HFF-Myc (cell line): ENCODE measurements around the gene OR8B12.

Experiments used
- DNase-seq: peaks from one replicate; pipeline ENCODE4 v3.0.0-alpha.2; 2011; ENCODE audit warnings: low read depth; ENCODE audit errors: extremely low read depth
- H3K4me3 ChIP-seq: replicated peaks from 2 replicates; pipeline ENCODE4 v1.5.1; 2011; ENCODE audit warnings: low read depth, mild to moderate bottlenecking, control low read depth, low read length
- CTCF ChIP-seq: IDR thresholded peaks from 2 replicates; pipeline ENCODE4 v1.5.1; 2012; ENCODE audit warnings: mild to moderate bottlenecking, low read depth, low read length, control low read depth; ENCODE audit errors: missing control alignments

Gene OR8B12

DNA sequence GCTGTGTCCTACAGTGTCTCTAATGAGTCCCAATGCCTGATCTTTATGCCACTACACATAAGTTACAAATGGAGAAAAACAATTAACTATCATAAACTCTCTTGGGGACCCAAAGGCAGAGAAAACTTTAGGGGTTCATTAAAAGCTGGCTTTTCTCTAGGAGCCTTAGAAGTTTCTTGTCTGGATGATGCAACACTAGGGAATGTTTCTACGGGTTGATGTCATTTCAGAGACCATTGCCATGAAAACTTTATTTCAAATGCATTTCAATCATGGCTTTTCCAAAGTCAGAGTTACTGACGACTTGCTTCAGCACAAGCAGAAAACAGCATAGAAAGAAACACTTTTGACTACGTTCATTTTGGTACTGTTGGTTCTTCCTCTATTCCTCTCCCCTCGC lies 8.5 kb upstream of the OR8B12 start:
- TF ChIP-seq CTCF, result no peak
- no peak overlapping the region for H3K4me3 ChIP-seq

DNA sequence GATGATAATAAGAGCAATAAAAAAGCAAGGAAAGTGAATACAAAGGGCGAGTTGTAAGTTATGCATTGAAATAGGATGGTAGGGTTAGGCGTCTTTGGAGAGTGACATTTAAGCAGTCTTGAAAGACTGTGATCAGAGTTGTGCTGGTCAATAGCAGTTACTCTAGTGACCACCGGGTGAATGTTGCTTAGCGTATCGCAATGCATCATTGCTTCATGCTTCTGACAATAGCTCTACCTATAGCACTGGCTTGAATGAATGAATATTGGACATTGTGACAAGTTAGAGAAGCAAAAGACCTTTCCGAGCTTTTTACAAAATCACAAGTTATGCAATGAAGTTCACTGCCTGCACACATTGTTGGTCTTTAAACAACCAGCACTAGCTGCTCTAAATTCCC lies 7.7 kb upstream of the OR8B12 start:
- H3K4me3 ChIP-seq, result no peak overlapping the region
- DNase-seq, result no peak
- TF ChIP-seq CTCF, result no peak

More for the DNA sequence above, 8.5 kb upstream of the OR8B12 start:
- no peak for DNase-seq

DNA sequence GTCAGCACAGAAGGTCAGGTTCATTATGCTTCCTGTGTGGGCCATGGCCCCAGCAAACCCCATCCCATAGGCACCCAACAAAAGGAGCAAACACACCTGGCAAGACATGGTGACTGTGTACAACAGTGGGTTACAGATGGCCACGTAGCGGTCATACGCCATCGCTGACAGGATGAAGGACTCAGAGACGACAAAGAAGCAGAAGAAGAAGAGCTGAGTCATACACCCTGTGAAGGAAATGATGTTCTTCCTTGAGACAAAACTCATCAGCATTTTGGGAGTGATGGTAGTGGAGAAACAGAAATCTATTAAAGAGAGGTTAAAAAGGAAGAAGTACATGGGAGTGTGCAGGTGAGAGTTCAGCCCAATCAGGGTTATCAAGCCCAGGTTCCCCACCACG lies 309 bp downstream of the OR8B12 start:
- no peak for DNase-seq

GRCh38 chr11:124541204-124541603 lies 2.2 kb downstream of the OR8B12 start:
- DNase-seq, result no peak
- TF ChIP-seq CTCF, result no peak
- no peak overlapping the region for H3K4me3 ChIP-seq

More for the DNA sequence above, 309 bp downstream of the OR8B12 start:
- H3K4me3 ChIP-seq, result no peak overlapping the region
- no peak for TF ChIP-seq CTCF

- H3K4me3 ChIP-seq, result no peak overlapping the region
- no peak for TF ChIP-seq CTCF
- DNase-seq, result no peak
Observed at GRCh38 chr11:124538019-124538418, 5.4 kb downstream of the OR8B12 start.

GRCh38 chr11:124536520-124536919 lies 6.9 kb downstream of the OR8B12 start:
- DNase-seq, result no peak
- H3K4me3 ChIP-seq, result no peak overlapping the region
- TF ChIP-seq CTCF, result no peak

DNA sequence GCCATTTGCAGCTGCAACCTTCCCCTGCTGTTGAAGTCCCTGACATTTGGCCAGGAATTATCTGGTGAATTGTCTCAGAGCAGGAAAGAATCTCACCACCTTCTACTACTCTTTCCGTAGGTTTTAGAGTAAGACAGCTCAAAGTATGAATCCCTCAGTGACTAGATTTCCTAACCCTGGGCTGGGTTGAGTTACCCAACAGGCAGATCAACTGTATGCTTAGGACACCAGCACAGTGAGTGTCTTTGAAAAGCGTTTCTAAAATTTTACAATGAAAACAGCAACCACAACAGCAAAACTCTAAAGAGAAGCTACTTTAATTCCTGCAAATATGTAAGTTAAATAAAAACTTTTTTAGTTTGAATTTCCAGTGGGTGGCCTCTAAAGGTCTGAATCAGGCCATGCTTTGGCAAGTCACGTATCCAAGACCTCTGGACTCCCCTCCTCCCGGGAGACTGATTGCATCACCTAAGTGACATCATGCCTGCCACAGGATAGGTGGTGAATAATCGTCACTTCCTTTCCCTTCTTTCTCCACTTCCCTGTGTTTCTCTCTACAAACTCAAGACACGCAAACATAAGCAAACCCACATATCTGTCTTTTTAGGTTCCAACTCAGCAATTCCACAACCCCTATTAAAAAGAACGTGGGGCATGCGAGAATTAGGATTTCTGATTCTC lies 7.8 kb downstream of the OR8B12 start:
- no peak for DNase-seq
- no peak overlapping the region for H3K4me3 ChIP-seq
- TF ChIP-seq CTCF, result no peak
